GM21825 (cell line): ENCODE results near the gene MAP3K8.
"Not testable (repeated sequence)": the region's sequence is repeated elsewhere in the genome, so short reads cannot be mapped to it uniquely, and the experiment has no call there.

Source experiments
- ATAC-seq: cut with Tn5 transposase; IDR thresholded peaks from one replicate; pipeline ENCODE4 v1.9.1; 2021; ENCODE audit warnings: mild to moderate bottlenecking, moderate library complexity; ENCODE audit not compliant: unreplicated experiment

MAP3K8 gene

GRCh38 chr10:30422151-30422695, 11.8 kb upstream of the MAP3K8 start:
- ATAC-seq, result no peak

- ATAC-seq, result no peak
These were observed 10.9 kb upstream of the MAP3K8 start for GRCh38 chr10:30422981-30423654.

GRCh38 chr10:30423655-30424275, 10.2 kb upstream of the MAP3K8 start:
- not testable (repeated sequence) for ATAC-seq

- ATAC-seq, result no peak
These were observed 8.5 kb upstream of the MAP3K8 start for GRCh38 chr10:30425336-30426075.

GRCh38 chr10:30430544-30431298, 3.3 kb upstream of the MAP3K8 start:
- ATAC-seq, result no peak

- no peak for ATAC-seq
These were observed 2.5 kb upstream of the MAP3K8 start for GRCh38 chr10:30431435-30431911.

GRCh38 chr10:30432622-30433305, 1.2 kb upstream of the MAP3K8 start:
- peak; percentile 13 for ATAC-seq

GRCh38 chr10:30433306-30433729, 666 bp upstream of the MAP3K8 start:
- no peak for ATAC-seq

- ATAC-seq, result peak; percentile 47
These were observed 489 bp downstream of the MAP3K8 start for GRCh38 chr10:30434273-30435072.

- ATAC-seq, result no peak
These were observed 1.1 kb downstream of the MAP3K8 start for GRCh38 chr10:30435073-30435422.

- not testable (repeated sequence) for ATAC-seq
These were observed 1.6 kb downstream of the MAP3K8 start for GRCh38 chr10:30435499-30436167.

- ATAC-seq, result no peak
These were observed 2.2 kb downstream of the MAP3K8 start for GRCh38 chr10:30436191-30436611.

GRCh38 chr10:30436671-30437030, 2.7 kb downstream of the MAP3K8 start:
- no peak for ATAC-seq

- ATAC-seq, result no peak
These were observed 3.3 kb downstream of the MAP3K8 start for GRCh38 chr10:30437031-30437841.

- ATAC-seq, result no peak
These were observed 4.3 kb downstream of the MAP3K8 start for GRCh38 chr10:30438021-30438850.

GRCh38 chr10:30439931-30440330, 5.9 kb downstream of the MAP3K8 start:
- ATAC-seq, result no peak

- ATAC-seq, result no peak
These were observed 8.1 kb downstream of the MAP3K8 start for GRCh38 chr10:30442019-30442606.
